ENCODE results near the gene GCN1.

GRCh38 chr12:120225852-120226640, 31.5 kb upstream of the GCN1 start:
- no peak for TF ChIP-seq CTCF (IDR thresholded peaks at IDR 0.05; ENCODE audit: insufficient read depth, low read depth, low read length)
- no peak for TF ChIP-seq EZH2 (IDR thresholded peaks at IDR 0.05; ENCODE audit: insufficient read depth, low read length)
